ENCODE data around the gene SGMS1. TPM values are rescaled to one million over a fixed set of nuclear protein-coding genes. Genes with fewer than 3 reads are reported as not detected.
"Not testable (repeated sequence)": the region's sequence is repeated elsewhere in the genome, so short reads cannot be mapped to it uniquely, and the experiment has no call there.

Gene SGMS1
- total and polyA plus RNA-seq, 8 donors: 47.0 to 58.1 (median 54.0) TPM

DNA sequence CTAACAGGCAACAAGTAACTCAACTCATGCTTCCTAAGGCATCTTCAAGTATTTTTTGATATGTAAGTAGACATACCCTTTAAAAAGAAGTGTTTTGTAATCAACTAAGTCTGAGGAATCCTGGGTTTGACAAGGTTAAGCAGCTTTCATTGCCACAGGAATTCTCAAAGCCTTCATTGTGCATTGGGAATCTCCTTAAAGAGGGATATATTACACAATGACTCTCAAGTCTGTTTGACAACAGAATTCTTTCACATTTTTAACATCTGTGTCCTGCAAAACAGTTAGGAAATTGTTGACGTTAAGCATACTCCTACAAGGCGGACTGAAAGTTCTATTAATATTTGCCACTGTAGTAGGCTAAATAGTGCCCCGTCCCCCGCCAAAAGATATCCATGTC, 71.4 kb downstream of the SGMS1 start:
- H3K27ac ChIP-seq: peak overlapping the region in 1 of 2 donors; percentile 9
- DNase-seq (peak in 2 of 4 donors; percentile 40 to 47), ATAC-seq (peak; percentile 80)
- intact Hi-C loops (cut with DNase I): no loop called here
- H3K4me3 ChIP-seq: no peak overlapping the region
- TF ChIP-seq CTCF (IDR thresholded peaks at IDR 0.05): no peak
- H3K36me3 ChIP-seq: no peaks in the 10 kb centered on the region
- H3K9me3 ChIP-seq: no peaks in the 10 kb centered on the region
- peaks cover 12 to 16% of the 10 kb centered on the region in 2 donors for H3K4me1 ChIP-seq
- no peaks in the 10 kb centered on the region for H3K27me3 ChIP-seq

DNA sequence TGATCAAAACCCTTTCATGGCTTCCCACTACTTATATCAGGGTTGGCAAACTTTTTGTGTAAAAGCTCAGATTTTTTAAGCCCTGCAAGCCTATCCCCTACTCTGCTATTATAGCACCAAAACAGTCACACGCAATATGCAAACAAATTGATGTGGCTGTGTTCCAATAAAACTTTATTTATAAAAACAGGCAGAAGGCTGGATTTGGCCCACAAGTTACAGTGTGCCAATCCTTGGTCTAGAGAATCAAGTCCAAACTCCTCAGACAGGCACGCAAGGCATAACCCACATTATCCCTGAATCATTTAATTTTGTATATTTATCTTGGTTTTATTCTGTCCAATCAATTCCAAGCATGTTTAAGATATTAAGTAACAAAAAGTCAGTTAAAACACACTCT, 71.9 kb downstream of the SGMS1 start:
- intact Hi-C loops (cut with DNase I): no loop called here
- Histone ChIP-seq H3K27me3 (no peaks in the 10 kb centered on the region), H3K4me3 (no peak overlapping the region), H3K4me1 (peaks cover 12 to 16% of the 10 kb centered on the region in 2 donors), H3K27ac (peak overlapping the region in 1 of 2 donors; percentile 9), H3K9me3 (no peaks in the 10 kb centered on the region), H3K36me3 (no peaks in the 10 kb centered on the region)
- no peak for ATAC-seq
- TF ChIP-seq CTCF (IDR thresholded peaks at IDR 0.05): no peak
- no peak for DNase-seq

GRCh38 chr10:50550291-50550839, 73.4 kb downstream of the SGMS1 start:
- no peaks in the 10 kb centered on the region for H3K9me3 ChIP-seq
- peaks cover 11 to 12% of the 10 kb centered on the region in 2 donors for H3K4me1 ChIP-seq
- DNase-seq (no peak), ATAC-seq (no peak)
- TF ChIP-seq CTCF (IDR thresholded peaks at IDR 0.05): no peak
- H3K27ac ChIP-seq: no peak overlapping the region
- no peak overlapping the region for H3K4me3 ChIP-seq
- no peaks in the 10 kb centered on the region for H3K36me3 ChIP-seq
- H3K27me3 ChIP-seq: no peaks in the 10 kb centered on the region
- intact Hi-C loops (cut with DNase I): no loop called here

DNA sequence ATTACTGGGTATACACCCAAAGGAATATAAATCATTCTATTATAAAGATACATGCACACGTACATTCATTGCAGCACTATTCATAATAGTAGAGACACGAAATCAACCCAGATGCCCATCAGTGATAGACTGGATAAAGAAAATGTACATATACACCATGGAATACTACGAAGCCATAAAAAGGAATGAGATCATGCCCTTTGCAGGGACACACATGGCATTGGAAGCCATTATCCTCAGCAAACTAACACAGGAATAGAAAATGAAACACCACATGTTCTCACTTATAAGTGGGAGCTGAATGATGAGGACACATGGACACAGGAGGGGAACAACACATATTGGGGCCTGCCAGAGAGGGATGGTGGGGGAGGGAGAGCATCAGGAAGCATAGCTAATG, 74.6 kb downstream of the SGMS1 start:
- H3K27ac ChIP-seq; H3K4me3 ChIP-seq; DNase-seq; H3K9me3 ChIP-seq; H3K27me3 ChIP-seq; ATAC-seq; H3K36me3 ChIP-seq; intact Hi-C loops (cut with DNase I): not testable (repeated sequence)
- peaks cover 11 to 12% of the 10 kb centered on the region in 2 donors for H3K4me1 ChIP-seq

- H3K9me3 ChIP-seq; H3K36me3 ChIP-seq; H3K27me3 ChIP-seq; intact Hi-C loops (cut with DNase I); ATAC-seq; DNase-seq; H3K27ac ChIP-seq; H3K4me3 ChIP-seq: not testable (repeated sequence)
- H3K4me1 ChIP-seq: peaks cover 11 to 12% of the 10 kb centered on the region in 2 donors
Observed at GRCh38 chr10:50548481-50548880, 75.3 kb downstream of the SGMS1 start.

GRCh38 chr10:50546287-50546686, 77.5 kb downstream of the SGMS1 start:
- H3K4me3 ChIP-seq; H3K27me3 ChIP-seq; H3K36me3 ChIP-seq; DNase-seq; H3K27ac ChIP-seq; ATAC-seq; H3K4me1 ChIP-seq; intact Hi-C loops (cut with DNase I); H3K9me3 ChIP-seq: not testable (repeated sequence)

DNA sequence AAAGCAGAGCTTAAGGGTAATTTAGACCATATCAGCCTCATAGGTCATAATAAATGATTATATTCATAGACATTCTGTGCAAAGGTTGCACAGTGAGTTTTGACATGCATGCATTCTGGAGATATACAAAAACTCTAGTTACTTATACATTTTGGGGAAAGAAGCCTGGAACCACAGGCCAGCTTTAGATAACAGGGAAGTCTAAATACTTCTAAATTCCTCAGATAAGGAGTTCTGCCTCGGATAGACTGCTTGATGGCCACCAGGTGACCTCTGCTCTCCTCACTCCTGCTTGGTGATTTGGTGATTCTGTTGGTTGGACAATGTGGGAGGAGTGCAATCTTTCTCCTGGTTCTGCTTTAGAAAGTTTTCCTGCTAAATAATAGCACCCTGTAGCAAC, 77.9 kb downstream of the SGMS1 start:
- no peak overlapping the region for H3K4me3 ChIP-seq
- ATAC-seq: no peak
- intact Hi-C loops (cut with DNase I): no loop called here

More for the DNA sequence above, 77.9 kb downstream of the SGMS1 start:
- no peak for TF ChIP-seq CTCF (IDR thresholded peaks at IDR 0.05)
- DNase-seq: no peak
- H3K36me3 ChIP-seq: no peaks in the 10 kb centered on the region
- H3K9me3 ChIP-seq: no peaks in the 10 kb centered on the region
- no peaks in the 10 kb centered on the region for H3K27me3 ChIP-seq
- H3K4me1 ChIP-seq: peaks cover 0 to 9% of the 10 kb centered on the region in 2 donors
- no peak overlapping the region for H3K27ac ChIP-seq
